ENCODE measurements around the gene FGF11. TPM values are rescaled to one million over a fixed set of nuclear protein-coding genes. Genes with fewer than 3 reads are reported as not detected.

Gene FGF11
- total and polyA plus RNA-seq, 2 of the 13 experiments (the other 11 are each of a cell fraction or from before 2014, with no cell fraction given), result 0.20 to 7.6 TPM

- TF ChIP-seq SIN3A (IDR thresholded peaks at IDR 0.05; ENCODE audit: borderline replicate concordance, low read depth, low read length), result peak; percentile 49; the same call in 1 of the 2 replicates
- no peak for TF ChIP-seq RFX5 (IDR thresholded peaks at IDR 0.05; ENCODE audit: low read depth, low read length)
- TF ChIP-seq STAG1 (CRISPR knock-in tag; IDR thresholded peaks at IDR 0.05), result peak; percentile 3; the same call in 1 of the 2 replicates
- TF ChIP-seq ZFP36 (IDR thresholded peaks at IDR 0.05; ENCODE audit: borderline replicate concordance, low read depth, low read length, partially characterized antibody), result no peak
- TF ChIP-seq ZNF639 (CRISPR knock-in tag; conservative IDR thresholded peaks at IDR 0.05), result no peak
- no peak for TF ChIP-seq ZNF83 (CRISPR knock-in tag; IDR thresholded peaks at IDR 0.05; ENCODE audit: borderline replicate concordance)
- peak; percentile 65 for TF ChIP-seq FOSL2 (CRISPR knock-in tag; IDR thresholded peaks at IDR 0.05)
- 0 out of 2 replicates have a peak, but pooled peaks have one; percentile 49 for TF ChIP-seq ZNF564 (CRISPR knock-in tag; IDR thresholded peaks at IDR 0.05)
- peak; percentile 75 for TF ChIP-seq ZNF792 (CRISPR knock-in tag; IDR thresholded peaks at IDR 0.05)
- TF ChIP-seq SMAD3 (CRISPR knock-in tag; IDR thresholded peaks at IDR 0.05), result no peak
- peak; percentile 83 for TF ChIP-seq ZEB1 (IDR thresholded peaks at IDR 0.05; ENCODE audit: insufficient replicate concordance, low read depth)
- 0 out of 2 replicates have a peak, but pooled peaks have one; percentile 33 for TF ChIP-seq ZNF607 (CRISPR knock-in tag; IDR thresholded peaks at IDR 0.05; ENCODE audit: borderline replicate concordance)
- peak; percentile 69; the same call in 1 of the 2 replicates for TF ChIP-seq POGK (CRISPR knock-in tag; conservative IDR thresholded peaks at IDR 0.05)
- no peak for TF ChIP-seq TBX3 (IDR thresholded peaks at IDR 0.05; ENCODE audit: borderline replicate concordance)
- peak; percentile 13; the same call in 1 of the 2 replicates for TF ChIP-seq MYC (CRISPR knock-in tag; IDR thresholded peaks at IDR 0.05; ENCODE audit: borderline replicate concordance)
- TF ChIP-seq FIP1L1 (IDR thresholded peaks at IDR 0.05; ENCODE audit: borderline replicate concordance, insufficient read depth, low read depth, low read length), result peak; percentile 75; the same call in 1 of the 2 replicates
- no peak for TF ChIP-seq ZBTB8A (CRISPR knock-in tag; IDR thresholded peaks at IDR 0.05; ENCODE audit: borderline replicate concordance, low read depth)
- peak; percentile 74 for TF ChIP-seq PHF8 (CRISPR knock-in tag; IDR thresholded peaks at IDR 0.05)
- peak; percentile 51 for TF ChIP-seq RARA (CRISPR knock-in tag; IDR thresholded peaks at IDR 0.05)
- no peak for TF ChIP-seq SMARCE1 (IDR thresholded peaks at IDR 0.05; ENCODE audit: borderline replicate concordance)
- no peak for TF ChIP-seq ZNF773 (CRISPR knock-in tag; IDR thresholded peaks at IDR 0.05; ENCODE audit: borderline replicate concordance)
- TF ChIP-seq ZNF432 (CRISPR knock-in tag; IDR thresholded peaks at IDR 0.05; ENCODE audit: borderline replicate concordance), result no peak
- TF ChIP-seq TRIM22 (IDR thresholded peaks at IDR 0.05), result no peak
- peak; percentile 67; the same call in 1 of the 2 replicates for TF ChIP-seq NR2F2 (IDR thresholded peaks at IDR 0.05; ENCODE audit: borderline replicate concordance, low read depth)
- peak; percentile 16 for TF ChIP-seq HNRNPK (IDR thresholded peaks at IDR 0.05; ENCODE audit: low read depth, low read length, poor library complexity, severe bottlenecking)
- no peak; the same call in 1 of the 2 replicates for TF ChIP-seq ZKSCAN8 (CRISPR knock-in tag; IDR thresholded peaks at IDR 0.05; ENCODE audit: borderline replicate concordance)
Observed at GRCh38 chr17:7444682-7445618, 5.6 kb downstream of the FGF11 start, which contains the start of gene CHRNB1 (continued).

All from HepG2 (cell line).